SH-SY5Y (cell line): ENCODE measurements around the gene NOC4L.

Source experiments
- GATA2 ChIP-seq: IDR thresholded peaks from 2 replicates; pipeline ENCODE4 v1.6.1; 2011; ENCODE audit warnings: mild to moderate bottlenecking, low read depth, low read length
- GATA3 ChIP-seq: IDR thresholded peaks from 2 replicates; pipeline ENCODE4 v1.6.1; 2011; ENCODE audit warnings: low read depth, mild to moderate bottlenecking, low read length, moderate library complexity

DNA sequence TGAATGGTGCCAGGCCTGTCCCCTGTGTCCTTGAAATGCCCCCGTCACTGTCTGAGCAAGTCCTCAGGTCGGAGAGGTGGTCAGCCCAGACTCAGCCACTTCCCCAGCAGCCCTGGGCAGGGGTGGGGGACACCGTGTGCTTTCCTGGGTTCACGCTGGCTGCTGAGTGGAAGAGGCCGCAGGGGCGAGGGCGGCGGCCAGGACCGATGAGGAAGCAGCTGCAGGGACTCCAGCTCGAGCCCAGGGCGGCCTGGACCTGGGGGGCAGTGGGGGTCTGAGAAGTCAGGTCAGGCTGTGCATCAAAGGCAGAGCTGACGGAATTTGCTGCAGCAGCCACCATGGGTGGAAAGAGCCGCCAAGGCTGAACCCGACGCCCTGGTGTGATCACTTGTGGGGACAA is 28.4 kb downstream of the NOC4L start:
- no peak for TF ChIP-seq GATA3
- TF ChIP-seq GATA2, result no peak
